BLaER1 (cell line): ENCODE results near the gene LVRN.

Experiments used
- H3K27ac ChIP-seq: shearing (Covaris generic); formaldehyde crosslinking; 2 replicates; pipeline ENCODE4 v1.8.1; 2022
- H3K27me3 ChIP-seq: shearing (Covaris generic); formaldehyde crosslinking; 2 replicates; pipeline ENCODE4 v1.8.1; 2022
- H3K36me3 ChIP-seq: shearing (Covaris generic); formaldehyde crosslinking; 2 replicates; pipeline ENCODE4 v1.8.1; 2022
- H3K4me1 ChIP-seq: shearing (Covaris generic); formaldehyde crosslinking; 2 replicates; pipeline ENCODE4 v1.8.1; 2022
- H3K4me2 ChIP-seq: shearing (Covaris generic); formaldehyde crosslinking; 2 replicates; pipeline ENCODE4 v1.8.1; 2022
- H3K4me3 ChIP-seq: shearing (Covaris generic); formaldehyde crosslinking; 2 replicates; pipeline ENCODE4 v1.8.1; 2022
- H3K9ac ChIP-seq: shearing (Covaris generic); formaldehyde crosslinking; 2 replicates; pipeline ENCODE4 v1.8.1; 2022
- H3K9me3 ChIP-seq: shearing (Covaris generic); formaldehyde crosslinking; 2 replicates; pipeline ENCODE4 v1.8.1; 2022
- H4K20me1 ChIP-seq: shearing (Covaris generic); formaldehyde crosslinking; 2 replicates; pipeline ENCODE4 v1.8.1; 2022
- Cebpa-rat ChIP-seq: shearing (Covaris generic); IDR thresholded peaks from 2 replicates; pipeline ENCODE4 v1.8.1; 2022

Gene LVRN

GRCh38 chr5:115936031-115936430 lies 26.2 kb upstream of the LVRN start:
- Histone ChIP-seq H3K4me1 (peaks cover 8% of the 10 kb centered on the region), H3K36me3 (no peaks in the 10 kb centered on the region), H3K9me3 (no peaks in the 10 kb centered on the region), H3K4me3 (no peak overlapping the region), H3K27ac (no peak overlapping the region), H3K27me3 (no peaks in the 10 kb centered on the region), H4K20me1 (no peaks in the 10 kb centered on the region), H3K9ac (no peak overlapping the region), H3K4me2 (no peak overlapping the region)
- TF ChIP-seq Cebpa-rat: no peak

GRCh38 chr5:115939059-115939458 lies 23.2 kb upstream of the LVRN start:
- no peak overlapping the region for H3K9ac ChIP-seq
- no peaks in the 10 kb centered on the region for H3K9me3 ChIP-seq
- no peaks in the 10 kb centered on the region for H3K27me3 ChIP-seq
- H3K4me1 ChIP-seq: peaks cover 8% of the 10 kb centered on the region
- H3K36me3 ChIP-seq: no peaks in the 10 kb centered on the region
- no peak for TF ChIP-seq Cebpa-rat
- H3K27ac ChIP-seq: no peak overlapping the region
- H3K4me3 ChIP-seq: no peak overlapping the region
- no peak overlapping the region for H3K4me2 ChIP-seq
- no peaks in the 10 kb centered on the region for H4K20me1 ChIP-seq

- H3K4me3 ChIP-seq: no peak overlapping the region
- no peak overlapping the region for H3K27ac ChIP-seq
- H3K36me3 ChIP-seq: no peaks in the 10 kb centered on the region
- no peaks in the 10 kb centered on the region for H3K9me3 ChIP-seq
- no peak for TF ChIP-seq Cebpa-rat
- H3K4me2 ChIP-seq: no peak overlapping the region
- H4K20me1 ChIP-seq: no peaks in the 10 kb centered on the region
- no peak overlapping the region for H3K9ac ChIP-seq
- H3K27me3 ChIP-seq: no peaks in the 10 kb centered on the region
- H3K4me1 ChIP-seq: no peaks in the 10 kb centered on the region
Measured at GRCh38 chr5:115940080-115940810, 22.0 kb upstream of the LVRN start.

GRCh38 chr5:115941051-115941675 lies 21.1 kb upstream of the LVRN start:
- no peak overlapping the region for H3K9ac ChIP-seq
- H3K4me1 ChIP-seq: no peaks in the 10 kb centered on the region
- H3K4me2 ChIP-seq: no peak overlapping the region

GRCh38 chr5:115944501-115944900 lies 17.8 kb upstream of the LVRN start:
- Histone ChIP-seq H3K4me1 (no peaks in the 10 kb centered on the region), H3K4me3 (no peak overlapping the region), H3K9me3 (no peaks in the 10 kb centered on the region), H3K27me3 (no peaks in the 10 kb centered on the region), H4K20me1 (no peaks in the 10 kb centered on the region), H3K9ac (no peak overlapping the region), H3K27ac (no peak overlapping the region), H3K36me3 (no peaks in the 10 kb centered on the region), H3K4me2 (no peak overlapping the region)
- no peak for TF ChIP-seq Cebpa-rat

More at GRCh38 chr5:115941051-115941675, 21.1 kb upstream of the LVRN start:
- Histone ChIP-seq H3K27me3 (no peaks in the 10 kb centered on the region), H4K20me1 (no peaks in the 10 kb centered on the region), H3K4me3 (no peak overlapping the region), H3K27ac (no peak overlapping the region), H3K36me3 (no peaks in the 10 kb centered on the region), H3K9me3 (no peaks in the 10 kb centered on the region)
- no peak for TF ChIP-seq Cebpa-rat

- H3K9me3 ChIP-seq: no peaks in the 10 kb centered on the region
- no peaks in the 10 kb centered on the region for H3K36me3 ChIP-seq
- no peak for TF ChIP-seq Cebpa-rat
- H3K27ac ChIP-seq: no peak overlapping the region
- H3K4me3 ChIP-seq: no peak overlapping the region
- no peaks in the 10 kb centered on the region for H3K4me1 ChIP-seq
- no peak overlapping the region for H3K9ac ChIP-seq
- H3K27me3 ChIP-seq: no peaks in the 10 kb centered on the region
- no peaks in the 10 kb centered on the region for H4K20me1 ChIP-seq
- no peak overlapping the region for H3K4me2 ChIP-seq
Measured at GRCh38 chr5:115946655-115947054, 15.6 kb upstream of the LVRN start.

- no peak overlapping the region for H3K9ac ChIP-seq
Measured at GRCh38 chr5:115947260-115947659, 15.0 kb upstream of the LVRN start.

GRCh38 chr5:115948091-115948534 lies 14.2 kb upstream of the LVRN start:
- Histone ChIP-seq H3K4me1 (no peaks in the 10 kb centered on the region), H3K4me3 (no peak overlapping the region), H3K27me3 (no peaks in the 10 kb centered on the region), H4K20me1 (no peaks in the 10 kb centered on the region), H3K9me3 (no peaks in the 10 kb centered on the region), H3K9ac (no peak overlapping the region), H3K36me3 (no peaks in the 10 kb centered on the region), H3K27ac (no peak overlapping the region), H3K4me2 (no peak overlapping the region)
- no peak for TF ChIP-seq Cebpa-rat

More at GRCh38 chr5:115947260-115947659, 15.0 kb upstream of the LVRN start:
- no peaks in the 10 kb centered on the region for H4K20me1 ChIP-seq
- H3K4me3 ChIP-seq: no peak overlapping the region
- H3K27ac ChIP-seq: no peak overlapping the region
- no peaks in the 10 kb centered on the region for H3K9me3 ChIP-seq
- H3K4me1 ChIP-seq: no peaks in the 10 kb centered on the region
- TF ChIP-seq Cebpa-rat: no peak
- H3K27me3 ChIP-seq: no peaks in the 10 kb centered on the region
- no peak overlapping the region for H3K4me2 ChIP-seq
- no peaks in the 10 kb centered on the region for H3K36me3 ChIP-seq

- Histone ChIP-seq H3K36me3 (no peaks in the 10 kb centered on the region), H3K27ac (no peak overlapping the region), H4K20me1 (no peaks in the 10 kb centered on the region), H3K9me3 (no peaks in the 10 kb centered on the region), H3K9ac (no peak overlapping the region), H3K4me2 (no peak overlapping the region), H3K4me1 (no peaks in the 10 kb centered on the region), H3K4me3 (no peak overlapping the region), H3K27me3 (no peaks in the 10 kb centered on the region)
- no peak for TF ChIP-seq Cebpa-rat
Measured at GRCh38 chr5:115949096-115949495, 13.2 kb upstream of the LVRN start.

GRCh38 chr5:115952588-115952987 lies 9.7 kb upstream of the LVRN start:
- Histone ChIP-seq H3K27me3 (no peaks in the 10 kb centered on the region), H3K27ac (no peak overlapping the region), H3K36me3 (no peaks in the 10 kb centered on the region), H3K4me3 (no peak overlapping the region), H3K9ac (no peak overlapping the region), H3K4me2 (no peak overlapping the region), H4K20me1 (no peaks in the 10 kb centered on the region), H3K9me3 (no peaks in the 10 kb centered on the region), H3K4me1 (no peaks in the 10 kb centered on the region)
- TF ChIP-seq Cebpa-rat: no peak
